GM13977 (cell line): Measurements from ENCODE around the gene RIC8A.

Source experiments
- DNase-seq: peaks from one replicate; pipeline ENCODE4 v3.0.0; 2012; ENCODE audit warnings: low spot score
- in situ Hi-C: fragments of 300-500 bp; cut with MboI; formaldehyde crosslinking; loops from one replicate; pipeline ENCODE4 v1.12.0; 2022; ENCODE audit warnings: low sequenced_read_pairs, low pct_unique_long_range_greater_than_20kb, mixed read lengths, inconsistent platforms; ENCODE audit not compliant: unreplicated experiment
- TF ChIP-seq, protein P1 (sequence below): IDR thresholded peaks from 2 replicates; pipeline ENCODE4 v1.5.1; 2012; ENCODE audit warnings: mild to moderate bottlenecking, control low read depth; ENCODE audit not compliant: insufficient read depth; ENCODE audit errors: extremely low read depth, missing control alignments

Gene RIC8A

DNA sequence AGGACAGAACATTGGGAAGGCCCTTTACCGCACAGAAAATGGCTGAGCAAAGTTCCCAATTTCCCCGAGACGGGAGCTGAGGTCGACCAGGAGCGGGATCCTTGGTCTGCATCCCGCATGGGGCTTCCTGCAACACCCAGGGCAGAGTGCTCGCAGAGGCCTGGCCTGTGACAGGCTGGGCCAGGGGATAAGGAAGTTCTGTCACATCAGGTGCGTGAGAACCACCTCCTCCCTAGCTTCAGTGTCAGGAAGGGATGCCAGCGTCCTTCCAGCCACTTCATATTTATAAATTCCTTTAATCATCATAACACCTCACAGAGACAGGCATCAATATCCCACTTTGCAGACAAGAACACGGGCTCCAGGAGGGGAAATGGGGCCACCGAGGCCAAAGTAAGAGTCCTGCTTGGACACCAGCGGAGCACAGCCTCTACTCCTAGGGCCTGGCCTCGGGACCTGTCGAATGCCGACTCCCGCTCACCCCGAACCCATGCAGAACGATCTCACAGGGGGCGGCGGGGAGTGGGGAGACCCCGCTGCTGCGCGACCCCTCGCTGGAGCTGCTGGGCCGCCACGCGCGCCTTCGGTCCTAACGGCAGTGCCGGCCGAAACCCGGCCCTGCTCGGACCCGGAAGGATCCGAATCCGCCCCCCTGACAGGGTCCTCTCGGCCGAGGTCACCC lies 841 bp upstream of the RIC8A start:
- in situ Hi-C loops = no loop called here
- no peak for DNase-seq
- TF ChIP-seq, protein P1, sequence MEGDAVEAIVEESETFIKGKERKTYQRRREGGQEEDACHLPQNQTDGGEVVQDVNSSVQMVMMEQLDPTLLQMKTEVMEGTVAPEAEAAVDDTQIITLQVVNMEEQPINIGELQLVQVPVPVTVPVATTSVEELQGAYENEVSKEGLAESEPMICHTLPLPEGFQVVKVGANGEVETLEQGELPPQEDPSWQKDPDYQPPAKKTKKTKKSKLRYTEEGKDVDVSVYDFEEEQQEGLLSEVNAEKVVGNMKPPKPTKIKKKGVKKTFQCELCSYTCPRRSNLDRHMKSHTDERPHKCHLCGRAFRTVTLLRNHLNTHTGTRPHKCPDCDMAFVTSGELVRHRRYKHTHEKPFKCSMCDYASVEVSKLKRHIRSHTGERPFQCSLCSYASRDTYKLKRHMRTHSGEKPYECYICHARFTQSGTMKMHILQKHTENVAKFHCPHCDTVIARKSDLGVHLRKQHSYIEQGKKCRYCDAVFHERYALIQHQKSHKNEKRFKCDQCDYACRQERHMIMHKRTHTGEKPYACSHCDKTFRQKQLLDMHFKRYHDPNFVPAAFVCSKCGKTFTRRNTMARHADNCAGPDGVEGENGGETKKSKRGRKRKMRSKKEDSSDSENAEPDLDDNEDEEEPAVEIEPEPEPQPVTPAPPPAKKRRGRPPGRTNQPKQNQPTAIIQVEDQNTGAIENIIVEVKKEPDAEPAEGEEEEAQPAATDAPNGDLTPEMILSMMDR = no peak

DNA sequence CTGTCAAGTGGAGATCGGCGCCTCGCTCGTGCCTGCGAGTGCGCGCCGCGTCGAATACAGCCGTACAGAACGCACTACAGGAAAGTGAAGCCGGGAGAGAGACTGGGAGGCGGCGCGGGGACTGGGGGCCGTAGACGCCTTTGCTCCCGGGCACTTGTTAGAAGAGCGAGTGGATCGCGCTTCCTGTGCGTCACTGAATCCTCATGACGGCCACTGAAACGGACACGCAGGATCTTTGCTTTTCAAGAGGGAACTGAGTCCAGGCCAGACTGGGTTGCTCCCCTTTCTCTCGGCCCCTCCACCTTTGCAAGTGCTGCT lies 314 bp downstream of the RIC8A start:
- in situ Hi-C loops = no loop called here
- TF ChIP-seq, protein P1 = no peak
- DNase-seq = peak; percentile 60

DNA sequence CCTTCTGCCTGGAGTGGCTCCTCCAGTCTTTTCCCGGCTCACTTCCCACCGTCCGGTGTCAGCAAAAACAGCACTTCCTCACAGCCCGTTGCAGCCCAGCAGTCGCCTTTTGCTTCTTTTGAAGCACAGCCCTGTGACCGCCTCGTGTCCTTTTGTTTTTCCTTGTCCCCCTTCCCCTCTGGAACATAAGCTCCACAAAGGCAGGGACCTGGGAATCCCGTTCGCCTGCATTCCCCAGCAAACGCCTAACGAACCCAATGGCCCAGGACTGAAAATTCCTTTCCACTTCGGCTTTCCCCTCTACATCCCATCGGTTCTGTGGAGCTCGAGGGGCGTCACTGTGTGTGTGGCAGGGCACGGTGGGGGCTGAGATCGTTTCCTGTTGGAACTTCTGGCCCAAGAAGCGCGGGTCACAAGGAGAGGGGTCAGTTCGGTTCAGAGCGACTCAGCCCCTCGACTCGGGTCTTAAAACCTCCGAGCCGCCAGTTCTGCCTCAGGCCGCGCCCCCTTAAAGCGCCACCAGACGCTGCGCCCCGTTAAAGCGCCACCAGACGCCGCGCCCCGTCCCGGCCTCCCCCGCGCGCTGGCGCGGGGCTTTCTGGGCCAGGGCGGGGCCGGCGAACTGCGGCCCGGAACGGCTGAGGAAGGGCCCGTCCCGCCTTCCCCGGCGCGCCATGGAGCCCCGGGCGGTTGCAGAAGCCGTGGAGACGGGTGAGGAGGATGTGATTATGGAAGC lies 841 bp downstream of the RIC8A start:
- peak; percentile 96 for DNase-seq
- TF ChIP-seq, protein P1 = peak; percentile 15
- in situ Hi-C loops = no loop called here

DNA sequence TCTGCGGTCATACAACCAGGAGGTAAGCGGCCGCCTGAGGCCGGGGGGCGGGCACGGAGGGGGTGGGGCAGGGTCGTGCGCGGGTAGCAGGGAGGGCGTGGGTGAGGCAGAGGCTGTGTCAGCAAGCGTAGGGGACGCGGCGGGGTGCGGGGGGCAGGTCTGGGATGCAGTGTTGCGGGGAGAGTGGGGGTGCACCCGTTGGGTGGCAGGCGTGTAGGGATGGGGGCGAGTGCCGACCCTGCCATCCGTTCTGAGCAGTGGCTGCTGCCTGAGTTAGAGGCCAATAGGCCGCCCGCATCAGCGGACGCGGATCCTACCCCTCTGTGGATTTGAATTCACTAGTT lies 1.4 kb downstream of the RIC8A start:
- in situ Hi-C loops = no loop called here

DNA sequence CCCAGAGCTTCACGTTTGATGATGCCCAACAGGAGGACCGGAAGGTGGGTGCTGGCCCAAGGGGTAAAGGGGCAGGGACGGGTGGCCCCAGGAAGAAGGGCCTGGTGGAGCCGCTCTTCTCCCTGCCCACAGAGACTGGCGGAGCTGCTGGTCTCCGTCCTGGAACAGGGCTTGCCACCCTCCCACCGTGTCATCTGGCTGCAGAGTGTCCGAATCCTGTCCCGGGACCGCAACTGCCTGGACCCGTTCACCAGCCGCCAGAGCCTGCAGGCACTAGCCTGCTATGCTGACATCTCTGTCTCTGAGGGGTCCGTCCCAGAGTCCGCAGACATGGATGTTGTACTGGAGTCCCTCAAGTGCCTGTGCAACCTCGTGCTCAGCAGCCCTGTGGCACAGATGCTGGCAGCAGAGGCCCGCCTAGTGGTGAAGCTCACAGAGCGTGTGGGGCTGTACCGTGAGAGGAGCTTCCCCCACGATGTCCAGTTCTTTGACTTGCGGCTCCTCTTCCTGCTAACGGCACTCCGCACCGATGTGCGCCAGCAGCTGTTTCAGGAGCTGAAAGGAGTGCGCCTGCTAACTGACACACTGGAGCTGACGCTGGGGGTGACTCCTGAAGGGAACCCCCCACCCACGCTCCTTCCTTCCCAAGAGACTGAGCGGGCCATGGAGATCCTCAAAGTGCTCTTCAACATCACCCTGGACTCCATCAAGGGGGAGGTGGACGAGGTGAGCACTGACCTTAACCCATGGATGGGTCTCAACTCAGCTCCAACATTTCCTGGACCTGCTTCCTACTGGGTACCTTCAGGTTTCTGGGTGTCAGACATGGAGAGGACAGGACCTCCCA lies 2.0 kb downstream of the RIC8A start:
- DNase-seq = no peak
- TF ChIP-seq, protein P1 = no peak
- in situ Hi-C loops = no loop called here

More for the DNA sequence above, 1.4 kb downstream of the RIC8A start:
- peak; percentile 37 for DNase-seq
- TF ChIP-seq, protein P1 = no peak

DNA sequence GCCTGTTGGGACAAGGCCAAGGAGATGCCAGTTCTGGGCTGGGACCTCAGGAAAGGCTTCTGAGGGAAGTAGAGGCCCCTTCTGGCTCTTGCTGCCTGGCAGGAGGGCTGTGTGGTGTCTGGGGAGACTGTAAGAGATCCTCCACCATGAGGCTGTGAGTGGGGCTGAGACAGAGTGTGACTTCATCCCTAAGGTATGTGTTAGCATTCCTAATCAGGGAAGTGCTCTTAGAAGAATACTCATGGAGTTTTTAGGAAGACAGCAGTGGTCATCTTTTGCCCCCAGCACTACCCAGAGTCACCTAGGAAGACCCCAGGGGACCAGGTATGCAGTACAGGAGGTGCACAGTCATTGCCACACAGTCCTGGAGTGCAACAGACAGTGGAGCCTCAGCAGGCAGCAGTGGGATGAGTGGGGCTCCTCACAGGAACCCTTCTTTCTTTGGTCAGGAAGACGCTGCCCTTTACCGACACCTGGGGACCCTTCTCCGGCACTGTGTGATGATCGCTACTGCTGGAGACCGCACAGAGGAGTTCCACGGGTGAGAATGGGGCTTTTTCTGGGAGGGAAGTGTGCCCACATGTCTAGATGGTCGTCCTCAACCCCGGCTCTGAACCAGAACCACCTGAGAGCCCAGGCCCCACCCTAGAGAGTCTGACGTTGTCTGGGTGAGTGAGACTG lies 2.8 kb downstream of the RIC8A start:
- in situ Hi-C loops = no loop called here
- TF ChIP-seq, protein P1 = no peak
- DNase-seq = no peak
